Hepatocyte (in vitro differentiated cells): ENCODE data around the gene ROBO1.

ENCODE experiments used
- EZH2 ChIP-seq: fragments of 200-600 bp; sonication (generic); IDR thresholded peaks from 2 replicates; pipeline ENCODE4 v1.6.1; 2016; ENCODE audit warnings: antibody characterized with exemption, mild to moderate bottlenecking, borderline replicate concordance
- EZH2phosphoT487 ChIP-seq: fragments of 200-600 bp; sonication (generic); IDR thresholded peaks from one replicate; pipeline ENCODE4 v1.6.1; 2018; ENCODE audit warnings: antibody characterized with exemption, mild to moderate bottlenecking, low read depth, moderate library complexity; ENCODE audit not compliant: unreplicated experiment, severe bottlenecking
- TF ChIP-seq, protein P1 (sequence below): fragments of 200-600 bp; sonication (generic); IDR thresholded peaks from 2 replicates; pipeline ENCODE4 v1.5.1; 2016; ENCODE audit warnings: antibody characterized with exemption, mild to moderate bottlenecking; ENCODE audit not compliant: poor library complexity

DNA sequence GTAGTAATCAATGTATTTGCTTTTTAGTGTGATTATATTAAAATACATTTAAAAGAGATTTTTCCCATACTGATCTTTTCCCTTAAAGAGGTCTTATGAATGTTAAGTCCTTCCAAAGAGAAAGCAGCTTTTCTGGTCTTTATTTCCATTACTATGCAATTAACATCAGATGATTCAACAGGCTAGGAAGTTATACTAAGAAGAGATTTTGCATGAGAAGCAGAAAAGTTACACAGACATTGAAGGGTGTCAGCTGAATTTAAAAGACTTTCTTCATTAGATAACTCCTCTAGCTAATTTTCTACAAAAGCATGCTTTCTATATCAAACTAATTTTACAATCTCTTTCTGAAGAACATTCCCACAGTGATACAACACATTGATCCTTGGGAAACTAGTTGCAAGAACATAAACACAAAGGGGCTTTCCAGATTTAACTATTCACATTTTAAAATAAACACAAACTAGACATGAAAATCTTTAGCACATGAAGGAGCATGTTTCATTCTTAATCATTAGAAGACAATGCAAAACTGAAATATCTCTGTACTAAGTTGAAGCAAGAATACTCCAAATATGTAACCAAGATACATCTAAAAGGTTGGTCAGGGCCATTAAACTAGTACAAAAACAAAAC, 965.8 kb downstream of the ROBO1 start:
- TF ChIP-seq, protein P1, sequence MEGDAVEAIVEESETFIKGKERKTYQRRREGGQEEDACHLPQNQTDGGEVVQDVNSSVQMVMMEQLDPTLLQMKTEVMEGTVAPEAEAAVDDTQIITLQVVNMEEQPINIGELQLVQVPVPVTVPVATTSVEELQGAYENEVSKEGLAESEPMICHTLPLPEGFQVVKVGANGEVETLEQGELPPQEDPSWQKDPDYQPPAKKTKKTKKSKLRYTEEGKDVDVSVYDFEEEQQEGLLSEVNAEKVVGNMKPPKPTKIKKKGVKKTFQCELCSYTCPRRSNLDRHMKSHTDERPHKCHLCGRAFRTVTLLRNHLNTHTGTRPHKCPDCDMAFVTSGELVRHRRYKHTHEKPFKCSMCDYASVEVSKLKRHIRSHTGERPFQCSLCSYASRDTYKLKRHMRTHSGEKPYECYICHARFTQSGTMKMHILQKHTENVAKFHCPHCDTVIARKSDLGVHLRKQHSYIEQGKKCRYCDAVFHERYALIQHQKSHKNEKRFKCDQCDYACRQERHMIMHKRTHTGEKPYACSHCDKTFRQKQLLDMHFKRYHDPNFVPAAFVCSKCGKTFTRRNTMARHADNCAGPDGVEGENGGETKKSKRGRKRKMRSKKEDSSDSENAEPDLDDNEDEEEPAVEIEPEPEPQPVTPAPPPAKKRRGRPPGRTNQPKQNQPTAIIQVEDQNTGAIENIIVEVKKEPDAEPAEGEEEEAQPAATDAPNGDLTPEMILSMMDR: no peak
- TF ChIP-seq EZH2phosphoT487 (no peak), EZH2 (no peak)
